ENCODE data around the gene TSC2. TPM values are rescaled to one million over a fixed set of nuclear protein-coding genes. Genes with fewer than 3 reads are reported as not detected.

TSC2 gene
- total and polyA plus RNA-seq, 9 of the 15 experiments (the other 6 are each of a cell fraction or from before 2014, with no cell fraction given), result 1.3 to 68.1 (median 16.6) TPM

- TF ChIP-seq FOXJ3 (CRISPR knock-in tag; IDR thresholded peaks at IDR 0.05) (no peak), KLF1 (tag; IDR thresholded peaks at IDR 0.05) (no peak), PHF21A (IDR thresholded peaks at IDR 0.05; ENCODE audit: borderline replicate concordance, low read depth) (no peak), PPARD (CRISPR knock-in tag; IDR thresholded peaks at IDR 0.05) (no peak), ZKSCAN1 (IDR thresholded peaks at IDR 0.05; ENCODE audit: low read depth, low read length) (no peak), NCOA1 (IDR thresholded peaks at IDR 0.05; ENCODE audit: low read depth) (no peak), ZSCAN32 (CRISPR knock-in tag; IDR thresholded peaks at IDR 0.05) (no peak), ZHX1 (conservative IDR thresholded peaks at IDR 0.05; ENCODE audit: low read length) (no peak; the same call in 1 of the 2 replicates), MTA3 (IDR thresholded peaks at IDR 0.05; ENCODE audit: borderline replicate concordance) (0 out of 2 replicates have a peak, but pooled peaks have one; percentile 25), NRF1 (conservative IDR thresholded peaks at IDR 0.05 in 1 of 2, IDR thresholded peaks at IDR 0.05 in 1 of 2) (peak; percentile 72 to 77), ZNF644 (tag; IDR thresholded peaks at IDR 0.05; ENCODE audit: low read depth) (no peak), ZNF507 (tag; conservative IDR thresholded peaks at IDR 0.05) (no peak), POLR2B (IDR thresholded peaks at IDR 0.05; ENCODE audit: low read depth, partially characterized antibody) (no peak), TCF7L2 (IDR thresholded peaks at IDR 0.05; ENCODE audit: low read depth, low read length) (no peak)
- TF ChIP-seq, protein P1, sequence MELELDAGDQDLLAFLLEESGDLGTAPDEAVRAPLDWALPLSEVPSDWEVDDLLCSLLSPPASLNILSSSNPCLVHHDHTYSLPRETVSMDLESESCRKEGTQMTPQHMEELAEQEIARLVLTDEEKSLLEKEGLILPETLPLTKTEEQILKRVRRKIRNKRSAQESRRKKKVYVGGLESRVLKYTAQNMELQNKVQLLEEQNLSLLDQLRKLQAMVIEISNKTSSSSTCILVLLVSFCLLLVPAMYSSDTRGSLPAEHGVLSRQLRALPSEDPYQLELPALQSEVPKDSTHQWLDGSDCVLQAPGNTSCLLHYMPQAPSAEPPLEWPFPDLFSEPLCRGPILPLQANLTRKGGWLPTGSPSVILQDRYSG (tag; conservative IDR thresholded peaks at IDR 0.05; ENCODE audit: low read depth), result no peak
- TF ChIP-seq, protein P2, sequence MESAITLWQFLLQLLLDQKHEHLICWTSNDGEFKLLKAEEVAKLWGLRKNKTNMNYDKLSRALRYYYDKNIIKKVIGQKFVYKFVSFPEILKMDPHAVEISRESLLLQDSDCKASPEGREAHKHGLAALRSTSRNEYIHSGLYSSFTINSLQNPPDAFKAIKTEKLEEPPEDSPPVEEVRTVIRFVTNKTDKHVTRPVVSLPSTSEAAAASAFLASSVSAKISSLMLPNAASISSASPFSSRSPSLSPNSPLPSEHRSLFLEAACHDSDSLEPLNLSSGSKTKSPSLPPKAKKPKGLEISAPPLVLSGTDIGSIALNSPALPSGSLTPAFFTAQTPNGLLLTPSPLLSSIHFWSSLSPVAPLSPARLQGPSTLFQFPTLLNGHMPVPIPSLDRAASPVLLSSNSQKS (CRISPR knock-in tag; IDR thresholded peaks at IDR 0.05), result no peak
- TF ChIP-seq, protein P3, sequence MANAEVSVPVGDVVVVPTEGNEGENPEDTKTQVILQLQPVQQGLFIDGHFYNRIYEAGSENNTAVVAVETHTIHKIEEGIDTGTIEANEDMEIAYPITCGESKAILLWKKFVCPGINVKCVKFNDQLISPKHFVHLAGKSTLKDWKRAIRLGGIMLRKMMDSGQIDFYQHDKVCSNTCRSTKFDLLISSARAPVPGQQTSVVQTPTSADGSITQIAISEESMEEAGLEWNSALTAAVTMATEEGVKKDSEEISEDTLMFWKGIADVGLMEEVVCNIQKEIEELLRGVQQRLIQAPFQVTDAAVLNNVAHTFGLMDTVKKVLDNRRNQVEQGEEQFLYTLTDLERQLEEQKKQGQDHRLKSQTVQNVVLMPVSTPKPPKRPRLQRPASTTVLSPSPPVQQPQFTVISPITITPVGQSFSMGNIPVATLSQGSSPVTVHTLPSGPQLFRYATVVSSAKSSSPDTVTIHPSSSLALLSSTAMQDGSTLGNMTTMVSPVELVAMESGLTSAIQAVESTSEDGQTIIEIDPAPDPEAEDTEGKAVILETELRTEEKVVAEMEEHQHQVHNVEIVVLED (CRISPR knock-in tag; IDR thresholded peaks at IDR 0.05), result no peak
- TF ChIP-seq, protein P4, sequence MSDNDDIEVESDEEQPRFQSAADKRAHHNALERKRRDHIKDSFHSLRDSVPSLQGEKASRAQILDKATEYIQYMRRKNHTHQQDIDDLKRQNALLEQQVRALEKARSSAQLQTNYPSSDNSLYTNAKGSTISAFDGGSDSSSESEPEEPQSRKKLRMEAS (CRISPR knock-in tag; IDR thresholded peaks at IDR 0.05), result peak; percentile 68; the same call in 1 of the 2 replicates
- TF ChIP-seq, protein P5, sequence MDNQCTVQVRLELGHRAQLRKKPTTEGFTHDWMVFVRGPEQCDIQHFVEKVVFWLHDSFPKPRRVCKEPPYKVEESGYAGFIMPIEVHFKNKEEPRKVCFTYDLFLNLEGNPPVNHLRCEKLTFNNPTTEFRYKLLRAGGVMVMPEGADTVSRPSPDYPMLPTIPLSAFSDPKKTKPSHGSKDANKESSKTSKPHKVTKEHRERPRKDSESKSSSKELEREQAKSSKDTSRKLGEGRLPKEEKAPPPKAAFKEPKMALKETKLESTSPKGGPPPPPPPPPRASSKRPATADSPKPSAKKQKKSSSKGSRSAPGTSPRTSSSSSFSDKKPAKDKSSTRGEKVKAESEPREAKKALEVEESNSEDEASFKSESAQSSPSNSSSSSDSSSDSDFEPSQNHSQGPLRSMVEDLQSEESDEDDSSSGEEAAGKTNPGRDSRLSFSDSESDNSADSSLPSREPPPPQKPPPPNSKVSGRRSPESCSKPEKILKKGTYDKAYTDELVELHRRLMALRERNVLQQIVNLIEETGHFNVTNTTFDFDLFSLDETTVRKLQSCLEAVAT (IDR thresholded peaks at IDR 0.05), result no peak
Observed at GRCh38 chr16:2023092-2024031, 24.4 kb upstream of the TSC2 start (continued).

Measured in K562 (cell line).